K562 (cell line): ENCODE data around the gene KCNAB1. TPM values are rescaled to one million over a fixed set of nuclear protein-coding genes. Genes with fewer than 3 reads are reported as not detected.

Experiments used
- C11orf30 ChIP-seq: fragments of 450-650 bp; IDR thresholded peaks from 2 replicates; pipeline ENCODE4 v1.6.1; 2016; ENCODE audit warnings: low read depth, mild to moderate bottlenecking
- DIDO1 ChIP-seq: fragments of 450-650 bp; IDR thresholded peaks from 2 replicates; pipeline ENCODE4 v1.6.1; 2016; ENCODE audit warnings: low read depth, missing biosample characterization, missing genetic modification characterization
- DNMT1 ChIP-seq: fragments of 450-650 bp; IDR thresholded peaks from 2 replicates; pipeline ENCODE4 v1.6.1; 2016; ENCODE audit warnings: antibody characterized with exemption, mild to moderate bottlenecking
- EGR1 ChIP-seq: fragments of 450-650 bp; conservative IDR thresholded peaks from 2 replicates; pipeline ENCODE4 v1.6.1; 2017; ENCODE audit warnings: mild to moderate bottlenecking
- HMG20A ChIP-seq: fragments of 450-650 bp; formaldehyde crosslinking; conservative IDR thresholded peaks from 2 replicates; pipeline ENCODE4 v1.4.0; 2020; ENCODE audit warnings: mild to moderate bottlenecking, mixed read lengths
- HNRNPL ChIP-seq: fragments of 200-400 bp; formaldehyde crosslinking; IDR thresholded peaks from 2 replicates; pipeline ENCODE4 v1.6.1; 2017; ENCODE audit warnings: low read depth, mild to moderate bottlenecking, low read length
- HOXB6 ChIP-seq: fragments of 250-450 bp; sonication (Bioruptor Pico); IDR thresholded peaks from 2 replicates; pipeline ENCODE4 v1.5.1; 2022; ENCODE audit warnings: mild to moderate bottlenecking, borderline replicate concordance
- JUND ChIP-seq, 2 experiments: IDR thresholded peaks; 2 replicates in 1 of 2; 3 replicates in 1 of 2; pipeline ENCODE4 v1.6.1; 2011; ENCODE audit warnings: borderline replicate concordance in 2 of 2, low read depth in 2 of 2, low read length in 2 of 2, improper control_type of control experiment in 1 of 2, missing biosample characterization in 1 of 2, missing genetic modification characterization in 1 of 2, missing genetic modification reagents in 1 of 2
- MAFF ChIP-seq: IDR thresholded peaks from 2 replicates; pipeline ENCODE4 v1.6.1; 2012; ENCODE audit warnings: low read length, improper control_type of control experiment
- OTX1 ChIP-seq: fragments of 450-650 bp; formaldehyde crosslinking; IDR thresholded peaks from 2 replicates; pipeline ENCODE4 v1.4.0; 2022; ENCODE audit warnings: mild to moderate bottlenecking
- SMARCA4 ChIP-seq: fragments of 450-650 bp; IDR thresholded peaks from 2 replicates; pipeline ENCODE4 v1.6.1; 2016
- SMARCE1 ChIP-seq: fragments of 450-650 bp; IDR thresholded peaks from 2 replicates; pipeline ENCODE4 v1.7.1; 2016; ENCODE audit warnings: mild to moderate bottlenecking
- TARDBP ChIP-seq: fragments of 450-650 bp; IDR thresholded peaks from 2 replicates; pipeline ENCODE4 v1.6.1; 2016
- TEAD4 ChIP-seq, 2 experiments: sonication (generic) in 1 of 2; formaldehyde crosslinking in 1 of 2; IDR thresholded peaks; 2 replicates each; pipeline versions ENCODE4 v1.6.1 to v1.8.0; 2012 to 2022; ENCODE audit warnings: borderline replicate concordance in 1 of 2, inconsistent platforms in 1 of 2, low read length in 1 of 2, mild to moderate bottlenecking in 1 of 2, missing genetic modification reagents in 1 of 2
- ZBTB7A ChIP-seq: IDR thresholded peaks from 2 replicates; pipeline ENCODE4 v1.6.1; 2011; ENCODE audit warnings: low read depth, mild to moderate bottlenecking, low read length, moderate library complexity, borderline replicate concordance; ENCODE audit not compliant: control insufficient read depth
- ZNF197 ChIP-seq: fragments of 200-800 bp; sonication (Bioruptor generic); IDR thresholded peaks from 2 replicates; pipeline ENCODE4 v1.6.1; 2016; ENCODE audit warnings: low read depth, missing genetic modification characterization, missing compliant biosample characterization
- ZNF347 ChIP-seq: fragments of 450-650 bp; formaldehyde crosslinking; IDR thresholded peaks from 2 replicates; pipeline ENCODE4 v1.4.0; 2020; ENCODE audit warnings: low read depth, mild to moderate bottlenecking, moderate library complexity
- ZNF444 ChIP-seq: fragments of 250-450 bp; sonication (Bioruptor Pico); IDR thresholded peaks from 2 replicates; pipeline ENCODE4 v1.4.0; 2020; ENCODE audit warnings: mild to moderate bottlenecking, moderate library complexity
- polyA plus RNA-seq, 8 experiments: library from polyadenylated mRNA; depleted of rRNA in 4 of 8; stranded (reverse) in 5 of 8; unstranded in 3 of 8; fragments of >200 nt; fragmentation: Nextera tagmentation in 2 of 8; fragmentation: Illumina TruSeq in 1 of 8; extraction: Ambion mirVana in 2 of 8; extraction: Trizol in 1 of 8; gene quantifications; 2 replicates each; pipeline versions ENCODE4 v1.2.1 to v1.2.3, GENCODE V29; 2011 to 2014; ENCODE audit warnings: inconsistent platforms in 1 of 8, missing spikeins in 1 of 8
- total RNA-seq, 7 experiments: library from RNA; depleted of rRNA in 6 of 7; stranded (reverse); fragments of >200 nt in 6 of 7; fragmentation: Illumina TruSeq in 2 of 7; extraction: Trizol in 2 of 7; gene quantifications; 2 replicates each; pipeline versions ENCODE4 v1.2.1 to v1.2.3, GENCODE V29; 2011 to 2021; ENCODE audit warnings: low replicate concordance in 1 of 7
- TF ChIP-seq, protein P1 (sequence below), 2 experiments: fragments of 450-650 bp; formaldehyde crosslinking in 1 of 2; IDR thresholded peaks; 2 replicates each; pipeline versions ENCODE4 v1.4.0 to v1.6.1; 2014 to 2020; ENCODE audit warnings: mild to moderate bottlenecking in 2 of 2, borderline replicate concordance in 1 of 2, low read depth in 1 of 2
- TF ChIP-seq, protein P2 (sequence below): sonication (generic); formaldehyde crosslinking; IDR thresholded peaks from 2 replicates; pipeline ENCODE4 v1.9.0; 2022; ENCODE audit warnings: mild to moderate bottlenecking, missing genetic modification reagents

Gene KCNAB1
- total and polyA plus RNA-seq, 9 of the 15 experiments (the other 6 are each of a cell fraction or from before 2014, with no cell fraction given), result 0.14 to 1.2 (median 0.51) TPM

DNA sequence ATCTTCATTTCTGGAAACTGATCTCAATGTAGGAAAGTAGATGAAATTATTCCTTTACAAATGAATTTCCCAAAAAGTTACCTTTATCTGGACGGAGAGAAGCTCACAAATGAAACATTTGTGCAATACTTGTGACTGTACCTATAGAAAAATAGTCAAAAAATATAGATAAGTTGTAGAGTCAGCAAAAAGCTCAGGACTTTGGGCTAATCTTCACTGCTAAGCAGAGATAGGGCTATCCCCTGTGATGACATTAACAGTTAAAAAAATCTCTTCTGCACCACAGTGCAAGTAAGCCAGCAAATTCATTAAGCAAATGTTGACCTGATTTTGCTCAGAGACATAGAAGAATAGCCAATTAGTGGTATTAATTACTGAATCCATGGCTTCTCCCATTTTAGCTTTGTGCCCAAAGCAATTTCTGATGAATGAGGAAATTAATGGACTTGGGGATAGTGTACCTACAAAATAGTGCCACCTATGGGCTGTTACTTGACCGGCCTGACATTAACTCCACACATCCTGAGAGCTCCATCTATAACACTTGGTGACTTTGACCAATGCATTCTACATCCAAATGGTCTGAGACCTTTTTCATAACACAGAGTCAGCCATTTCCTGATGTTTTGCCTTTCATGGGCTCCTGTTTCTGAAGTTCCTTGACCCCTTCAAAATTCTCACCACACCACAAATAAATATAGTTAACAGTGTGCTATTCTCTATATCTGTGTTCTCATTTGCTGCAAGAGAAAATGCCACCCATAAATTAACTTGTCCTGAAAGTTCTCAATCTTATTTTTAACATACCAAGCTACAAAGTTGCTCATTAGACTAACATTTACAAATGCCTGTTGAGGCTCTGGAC lies 329.6 kb downstream of the KCNAB1 start (continued):
- TF ChIP-seq, protein P1, sequence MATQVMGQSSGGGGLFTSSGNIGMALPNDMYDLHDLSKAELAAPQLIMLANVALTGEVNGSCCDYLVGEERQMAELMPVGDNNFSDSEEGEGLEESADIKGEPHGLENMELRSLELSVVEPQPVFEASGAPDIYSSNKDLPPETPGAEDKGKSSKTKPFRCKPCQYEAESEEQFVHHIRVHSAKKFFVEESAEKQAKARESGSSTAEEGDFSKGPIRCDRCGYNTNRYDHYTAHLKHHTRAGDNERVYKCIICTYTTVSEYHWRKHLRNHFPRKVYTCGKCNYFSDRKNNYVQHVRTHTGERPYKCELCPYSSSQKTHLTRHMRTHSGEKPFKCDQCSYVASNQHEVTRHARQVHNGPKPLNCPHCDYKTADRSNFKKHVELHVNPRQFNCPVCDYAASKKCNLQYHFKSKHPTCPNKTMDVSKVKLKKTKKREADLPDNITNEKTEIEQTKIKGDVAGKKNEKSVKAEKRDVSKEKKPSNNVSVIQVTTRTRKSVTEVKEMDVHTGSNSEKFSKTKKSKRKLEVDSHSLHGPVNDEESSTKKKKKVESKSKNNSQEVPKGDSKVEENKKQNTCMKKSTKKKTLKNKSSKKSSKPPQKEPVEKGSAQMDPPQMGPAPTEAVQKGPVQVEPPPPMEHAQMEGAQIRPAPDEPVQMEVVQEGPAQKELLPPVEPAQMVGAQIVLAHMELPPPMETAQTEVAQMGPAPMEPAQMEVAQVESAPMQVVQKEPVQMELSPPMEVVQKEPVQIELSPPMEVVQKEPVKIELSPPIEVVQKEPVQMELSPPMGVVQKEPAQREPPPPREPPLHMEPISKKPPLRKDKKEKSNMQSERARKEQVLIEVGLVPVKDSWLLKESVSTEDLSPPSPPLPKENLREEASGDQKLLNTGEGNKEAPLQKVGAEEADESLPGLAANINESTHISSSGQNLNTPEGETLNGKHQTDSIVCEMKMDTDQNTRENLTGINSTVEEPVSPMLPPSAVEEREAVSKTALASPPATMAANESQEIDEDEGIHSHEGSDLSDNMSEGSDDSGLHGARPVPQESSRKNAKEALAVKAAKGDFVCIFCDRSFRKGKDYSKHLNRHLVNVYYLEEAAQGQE (IDR thresholded peaks at IDR 0.05; ENCODE audit: borderline replicate concordance), result 0 out of 2 replicates have a peak, but pooled peaks have one; percentile 17
- TF ChIP-seq, protein P1 (CRISPR knock-in tag; IDR thresholded peaks at IDR 0.05; ENCODE audit: low read depth), result no peak
- peak; percentile 83 for TF ChIP-seq MAFF
- TF ChIP-seq TARDBP, result no peak
- TF ChIP-seq C11orf30, result peak; percentile 91
- TF ChIP-seq, protein P2, sequence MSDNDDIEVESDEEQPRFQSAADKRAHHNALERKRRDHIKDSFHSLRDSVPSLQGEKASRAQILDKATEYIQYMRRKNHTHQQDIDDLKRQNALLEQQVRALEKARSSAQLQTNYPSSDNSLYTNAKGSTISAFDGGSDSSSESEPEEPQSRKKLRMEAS (CRISPR knock-in tag), result no peak
- no peak for TF ChIP-seq TEAD4 (IDR thresholded peaks at IDR 0.05; ENCODE audit: low read length)
- no peak for TF ChIP-seq TEAD4 (CRISPR knock-in tag; IDR thresholded peaks at IDR 0.05; ENCODE audit: borderline replicate concordance)
- TF ChIP-seq ZNF444 (CRISPR knock-in tag), result no peak
- no peak for TF ChIP-seq HOXB6 (CRISPR knock-in tag)
- peak; percentile 56; the same call in 1 of the 2 replicates for TF ChIP-seq SMARCE1
- TF ChIP-seq ZNF347 (CRISPR knock-in tag), result no peak
- no peak for TF ChIP-seq HNRNPL
- TF ChIP-seq JUND (IDR thresholded peaks at IDR 0.05; ENCODE audit: borderline replicate concordance, low read depth, low read length), result no peak
- TF ChIP-seq JUND (tag; IDR thresholded peaks at IDR 0.05; ENCODE audit: borderline replicate concordance, low read depth, low read length), result no peak
- no peak for TF ChIP-seq HMG20A (CRISPR knock-in tag)
- TF ChIP-seq DNMT1, result no peak
- TF ChIP-seq ZNF197 (CRISPR knock-in tag), result no peak
- peak; percentile 72 for TF ChIP-seq SMARCA4
- TF ChIP-seq DIDO1, result no peak
- TF ChIP-seq OTX1 (CRISPR knock-in tag), result no peak
- TF ChIP-seq EGR1, result no peak
- TF ChIP-seq ZBTB7A, result no peak
